ENCODE measurements around the gene SMIM27. TPM values are rescaled to one million over a fixed set of nuclear protein-coding genes. Genes with fewer than 3 reads are reported as not detected.

SMIM27 gene
- polyA plus RNA-seq, 1 donor from 2014 or later, result 103 TPM

Other genes with a start within 250 kb of the SMIM27 start
- 8.9 TPM for gene ACO1, start 167.7 kb upstream of the SMIM27 start, polyA plus RNA-seq
- 16.9 TPM for gene RIGI, start 26.1 kb upstream of the SMIM27 start, polyA plus RNA-seq
- gene TOPORS, start 259 bp downstream of the SMIM27 start, polyA plus RNA-seq, result 21.4 TPM
- 62.6 TPM for gene NDUFB6, start 20.8 kb downstream of the SMIM27 start, polyA plus RNA-seq
- gene TAF1L, start 83.3 kb downstream of the SMIM27 start, polyA plus RNA-seq, result not detected
- gene TMEM215, start 231.2 kb downstream of the SMIM27 start, polyA plus RNA-seq, result not detected